GM21717 (cell line): ENCODE data around the gene GNB2.

Experiments used
- ATAC-seq: cut with Tn5 transposase; IDR thresholded peaks from one replicate; pipeline ENCODE4 v1.9.1; 2021; ENCODE audit warnings: mild to moderate bottlenecking, moderate library complexity; ENCODE audit not compliant: unreplicated experiment

The GNB2 gene

DNA sequence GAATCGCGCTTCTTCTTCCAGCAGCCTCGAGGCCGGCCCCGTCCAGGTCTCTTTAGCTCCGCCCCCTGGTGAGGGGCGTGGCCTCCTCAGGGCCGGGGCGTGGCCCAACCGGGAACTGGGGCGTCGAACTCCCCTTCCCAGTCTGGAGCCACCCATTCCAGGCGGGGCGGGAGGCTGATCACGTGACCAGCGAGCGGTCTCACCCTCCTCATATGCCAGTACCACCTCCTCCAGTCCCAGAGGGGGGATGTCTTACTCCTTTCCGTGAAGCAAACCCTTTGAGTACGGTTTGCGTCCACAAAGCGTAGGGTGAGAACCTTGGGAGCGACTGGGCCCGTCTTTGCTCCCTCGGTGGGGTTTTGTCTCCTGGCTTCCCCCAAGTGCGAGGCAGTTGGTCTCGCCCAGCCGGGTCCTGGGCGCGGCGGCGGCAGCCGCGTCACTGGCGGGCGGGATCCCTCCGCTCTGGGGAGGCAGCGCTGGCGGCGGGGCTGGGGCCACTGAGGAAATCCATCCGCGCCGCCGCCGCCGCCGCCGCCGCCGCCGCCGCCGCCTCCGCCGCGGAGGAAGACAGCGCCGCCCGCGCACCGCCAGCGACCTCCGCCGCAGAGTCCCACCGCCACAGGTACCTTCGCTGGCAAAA, at the start of gene GNB2:
Gene GNB2 (plus strand): TSS at position 439 of the 640 bp plus-strand sequence. CDS start 2,526 bp downstream, outside the sequence.
- ATAC-seq = peak; percentile 60

- ATAC-seq = no peak
Measured at GRCh38 chr7:100623951-100624824, 49.4 kb upstream of the GNB2 start.

DNA sequence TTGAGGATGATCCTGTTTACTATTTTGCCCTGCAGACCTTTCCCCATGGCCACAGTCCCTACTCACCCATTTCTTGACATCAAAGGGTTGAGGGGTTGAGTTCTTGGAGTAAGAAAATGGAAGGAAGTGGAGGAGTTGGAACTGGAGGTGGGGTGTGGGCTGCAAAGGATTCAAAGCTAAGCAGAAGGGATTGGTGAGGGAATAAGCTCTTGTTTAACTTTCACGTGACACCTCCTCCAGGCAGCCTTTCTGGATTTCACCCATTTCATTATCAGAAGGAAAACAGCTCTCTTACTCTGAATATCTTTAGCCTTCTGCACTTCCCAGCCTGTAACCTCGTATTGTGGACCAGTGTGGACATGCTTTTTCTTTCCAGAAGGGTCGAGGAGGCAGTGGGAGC, 47.5 kb upstream of the GNB2 start:
- no peak for ATAC-seq

DNA sequence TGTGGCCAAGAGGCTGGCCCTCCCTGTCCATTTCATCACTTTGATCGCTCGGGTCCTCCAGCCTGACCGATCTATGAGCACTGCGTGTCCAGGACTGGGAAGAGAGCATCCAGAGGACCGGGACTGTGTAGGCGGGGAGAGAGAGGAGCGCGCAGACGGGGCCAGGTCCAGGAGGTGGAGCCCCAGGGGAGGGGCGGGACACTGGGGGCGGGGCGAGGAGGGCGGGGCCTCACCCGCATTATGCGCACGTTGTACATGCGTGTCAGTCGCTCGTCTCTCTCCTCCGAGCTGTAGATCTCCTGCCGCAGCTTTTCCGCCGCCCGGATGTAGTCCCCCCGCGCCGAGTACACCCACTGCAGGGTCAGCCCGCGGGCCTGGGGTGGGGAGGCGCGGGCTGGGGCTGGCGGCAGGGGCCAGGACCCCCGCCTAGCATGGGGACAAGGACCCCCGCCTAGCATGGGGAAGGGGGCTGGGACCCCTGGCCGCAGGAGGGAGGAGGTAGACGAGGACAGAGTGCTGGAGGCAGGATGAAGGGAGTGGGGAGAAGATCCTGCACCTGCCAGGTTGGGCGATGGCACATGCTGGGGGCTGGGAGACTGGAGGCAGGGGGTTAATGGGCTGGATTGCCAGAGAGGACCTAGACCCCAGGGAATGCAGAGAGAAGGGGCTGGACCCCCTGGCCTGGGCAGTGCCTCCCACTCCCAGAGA, 46.9 kb upstream of the GNB2 start:
- ATAC-seq = peak; percentile 67

GRCh38 chr7:100627238-100627549, 46.3 kb upstream of the GNB2 start:
- ATAC-seq = no peak

GRCh38 chr7:100629117-100629716, 44.3 kb upstream of the GNB2 start:
- ATAC-seq = no peak

- no peak for ATAC-seq
Measured at GRCh38 chr7:100630066-100630465, 43.5 kb upstream of the GNB2 start.

DNA sequence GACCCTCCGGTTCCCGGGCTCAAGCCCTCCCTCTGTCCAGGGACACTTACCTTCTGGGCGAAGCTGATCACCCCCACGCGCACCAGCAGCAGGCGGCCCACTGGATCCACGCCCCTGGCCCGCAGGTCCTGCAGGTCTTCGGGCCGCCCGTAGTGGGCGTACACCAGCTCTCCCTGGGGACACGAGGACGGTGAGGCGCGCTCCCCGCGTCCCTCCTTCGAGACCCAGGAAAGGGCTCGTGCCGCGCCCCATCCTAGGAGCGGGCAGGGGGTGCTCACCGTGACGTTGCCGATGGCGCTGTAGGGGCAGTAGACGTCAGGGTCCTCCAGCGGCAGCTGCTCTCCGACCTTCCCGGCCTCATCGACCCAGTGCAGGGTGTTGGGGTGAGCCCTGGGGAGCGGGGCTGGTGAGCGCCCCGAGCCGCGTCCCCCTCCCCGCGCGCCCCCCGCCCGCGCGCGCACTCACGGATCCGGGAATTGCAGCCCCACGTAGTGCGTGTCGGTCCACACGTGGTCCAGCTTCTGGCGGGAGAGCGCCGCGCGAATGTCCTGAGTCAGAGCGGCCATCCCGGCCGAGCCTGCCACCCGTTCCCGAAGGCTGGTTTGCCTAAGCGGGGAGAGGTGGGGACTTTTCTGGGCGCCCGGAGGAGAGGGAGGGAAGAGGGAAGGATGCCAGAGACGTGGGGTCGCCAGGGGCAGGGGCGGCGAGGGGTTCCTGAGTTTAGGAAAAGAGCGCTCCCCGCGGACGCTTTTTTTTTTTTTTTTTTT, 40.4 kb upstream of the GNB2 start:
- no peak for ATAC-seq

GRCh38 chr7:100639995-100640516, 33.5 kb upstream of the GNB2 start:
- no peak for ATAC-seq

DNA sequence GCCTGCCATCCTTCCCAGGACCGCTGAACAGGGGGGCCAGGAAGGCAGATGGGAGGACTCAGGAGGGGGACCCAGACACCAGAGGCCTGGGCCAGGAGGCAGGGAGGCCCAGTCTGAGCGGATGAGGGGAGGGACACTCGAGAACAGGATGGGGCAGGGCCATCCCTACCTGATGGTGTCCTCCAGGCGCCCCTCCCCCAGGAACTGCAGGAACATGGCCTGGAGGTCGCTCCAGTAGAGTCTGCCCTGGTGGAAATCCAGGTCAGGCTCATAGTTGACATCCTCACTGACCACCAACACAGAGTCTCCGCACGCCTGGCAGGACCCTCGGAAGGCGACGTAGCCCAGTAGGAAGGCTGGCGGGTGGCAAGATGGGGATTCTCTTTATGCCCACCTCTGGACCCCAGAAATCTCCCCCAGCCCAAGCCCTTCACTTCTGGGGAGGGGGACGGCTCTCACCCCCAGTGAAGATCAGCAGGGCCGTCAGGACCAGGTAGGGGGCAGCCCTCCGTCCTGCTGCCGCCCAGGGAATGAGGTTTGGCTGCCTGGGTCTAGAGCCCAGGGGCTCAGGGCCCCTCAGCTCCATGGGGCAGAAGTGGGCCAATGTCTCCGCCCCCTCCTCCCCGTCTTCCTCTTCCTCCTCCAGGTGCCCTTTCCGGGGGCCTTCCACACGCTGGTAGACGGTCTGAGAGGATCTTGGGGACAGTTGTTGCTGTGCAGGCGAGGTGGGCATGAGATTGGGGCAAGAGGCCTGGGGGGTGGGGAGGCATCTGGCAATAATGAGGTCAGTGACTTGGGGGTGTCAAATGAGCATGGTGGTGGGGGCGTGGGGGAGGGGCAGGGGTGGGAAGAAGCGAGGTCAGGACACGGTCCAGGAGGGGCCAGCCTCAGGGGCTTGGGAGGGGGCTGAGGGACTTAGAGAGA, 32.8 kb upstream of the GNB2 start:
- no peak for ATAC-seq

DNA sequence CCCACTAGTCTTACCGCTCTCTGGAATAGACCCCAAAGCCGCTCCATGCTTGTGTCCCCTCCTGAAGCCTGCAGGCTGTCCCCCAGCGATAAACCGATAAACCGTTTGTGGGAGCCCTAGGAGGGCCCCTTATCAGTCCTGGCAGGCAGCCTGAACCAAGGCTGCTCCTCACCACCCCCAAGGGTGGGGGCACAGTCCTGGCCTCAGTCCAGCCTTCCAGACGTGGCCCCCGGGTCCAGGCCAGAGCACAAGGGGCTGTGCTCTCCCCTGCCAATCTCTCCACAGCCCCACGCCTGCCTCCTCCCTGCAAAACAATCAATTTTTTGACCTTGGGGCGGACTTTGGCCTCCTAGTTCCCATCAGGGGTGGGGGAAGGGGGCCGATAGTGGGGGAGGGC, 32.1 kb upstream of the GNB2 start, which contains the start of gene TFR2:
Gene TFR2 (minus strand): TSS at position 90 of the 397 bp plus-strand sequence. CDS start 43 bp downstream, at position 47.
- ATAC-seq = no peak

- ATAC-seq = no peak
Measured at GRCh38 chr7:100641860-100642533, 31.5 kb upstream of the GNB2 start.

DNA sequence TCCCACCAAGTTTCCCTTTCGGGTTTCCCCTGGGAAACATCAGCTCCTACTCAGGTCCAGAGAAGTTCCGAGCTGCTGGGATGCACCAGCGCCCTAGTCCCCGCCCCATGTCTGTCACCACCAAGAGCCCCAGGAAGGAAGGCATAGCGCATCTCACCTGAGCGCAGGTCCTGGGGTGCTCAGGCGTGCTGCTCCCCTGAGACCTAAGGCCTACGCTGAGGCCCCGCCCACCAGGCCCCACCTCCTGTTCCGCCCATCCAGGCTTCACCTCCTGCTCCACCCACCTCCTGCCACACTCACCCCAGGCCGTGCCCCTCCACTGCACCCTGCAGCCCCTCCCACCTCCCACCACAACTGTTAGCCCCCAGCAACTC, 31.0 kb upstream of the GNB2 start:
- ATAC-seq = no peak

- no peak for ATAC-seq
Measured at GRCh38 chr7:100649826-100650565, 23.5 kb upstream of the GNB2 start.

GRCh38 chr7:100654908-100655831, 18.4 kb upstream of the GNB2 start:
- no peak for ATAC-seq

- ATAC-seq = no peak
Measured at GRCh38 chr7:100655908-100656674, 17.4 kb upstream of the GNB2 start, which contains the start of gene ACTL6B. ACTL6B (minus strand) TSS chr7:100656448; CDS start chr7:100656354, 94 bp downstream.
